Lung microvascular endothelial cell (primary cell): ENCODE data around the gene HDHD5. TPM values are rescaled to one million over a fixed set of nuclear protein-coding genes. Genes with fewer than 3 reads are reported as not detected.

Source experiments
- DNase-seq, 2 donors: peaks; one replicate each; pipeline versions ENCODE4 v3.0.0 to v3.0.0-alpha.2; 2010; ENCODE audit warnings: low read depth in 2 of 2
- total RNA-seq: library from RNA; depleted of rRNA; stranded (reverse); fragments of >200 nt; gene quantifications from 2 replicates; pipeline ENCODE4 v1.2.1, GENCODE V29; 2014

The HDHD5 gene
- total RNA-seq, 1 donor from 2014 or later = 35.5 TPM

- peak; percentile 18 to 23 for DNase-seq
Observed at GRCh38 chr22:17120711-17121232, 38.3 kb downstream of the HDHD5 start.

GRCh38 chr22:17120281-17120680, 38.8 kb downstream of the HDHD5 start:
- DNase-seq = peak; percentile 63 to 69

GRCh38 chr22:17119481-17120202, 39.4 kb downstream of the HDHD5 start:
- peak; percentile 27 to 45 for DNase-seq

GRCh38 chr22:17118342-17118741, 40.7 kb downstream of the HDHD5 start:
- DNase-seq = no peak

- DNase-seq = no peak
Observed at GRCh38 chr22:17117890-17118289, 41.2 kb downstream of the HDHD5 start.

GRCh38 chr22:17117400-17117799, 41.7 kb downstream of the HDHD5 start:
- no peak for DNase-seq

- DNase-seq = no peak
Observed at GRCh38 chr22:17116572-17117330, 42.3 kb downstream of the HDHD5 start.

- DNase-seq = no peak
Observed at GRCh38 chr22:17115945-17116565, 43.0 kb downstream of the HDHD5 start.

GRCh38 chr22:17115236-17115635, 43.8 kb downstream of the HDHD5 start:
- DNase-seq = no peak

GRCh38 chr22:17114898-17115235, 44.2 kb downstream of the HDHD5 start:
- no peak for DNase-seq

GRCh38 chr22:17114173-17114897, 44.7 kb downstream of the HDHD5 start:
- DNase-seq = no peak

- no peak for DNase-seq
Observed at GRCh38 chr22:17113600-17113999, 45.5 kb downstream of the HDHD5 start.

GRCh38 chr22:17112491-17113042, 46.5 kb downstream of the HDHD5 start:
- DNase-seq = no peak

- no peak for DNase-seq
Observed at GRCh38 chr22:17110791-17111550, 48.1 kb downstream of the HDHD5 start.

GRCh38 chr22:17109976-17110375, 49.1 kb downstream of the HDHD5 start:
- DNase-seq = no peak

GRCh38 chr22:17109113-17109865, 49.8 kb downstream of the HDHD5 start:
- no peak for DNase-seq

GRCh38 chr22:17108256-17109112, 50.6 kb downstream of the HDHD5 start:
- no peak for DNase-seq

GRCh38 chr22:17107547-17107810, 51.6 kb downstream of the HDHD5 start:
- no peak for DNase-seq
